Fibroblast of pulmonary artery (primary cell): ENCODE results near the gene HSD3B1.
"Not testable (repeated sequence)": the region's sequence is repeated elsewhere in the genome, so short reads cannot be mapped to it uniquely, and the experiment has no call there.

Source experiments
- DNase-seq: peaks from one replicate; pipeline ENCODE4 v3.0.0-alpha.2; 2010; ENCODE audit warnings: low read depth
- H3K4me3 ChIP-seq: replicated peaks from 2 replicates; pipeline ENCODE4 v1.5.1; 2011; ENCODE audit warnings: low read depth, mild to moderate bottlenecking, control low read depth, low read length, moderate library complexity
- TF ChIP-seq, protein P1 (sequence below): IDR thresholded peaks from 2 replicates; pipeline ENCODE4 v1.5.1; 2011; ENCODE audit warnings: mild to moderate bottlenecking, control low read depth, low read length, inconsistent platforms; ENCODE audit errors: missing control alignments

HSD3B1 gene

DNA sequence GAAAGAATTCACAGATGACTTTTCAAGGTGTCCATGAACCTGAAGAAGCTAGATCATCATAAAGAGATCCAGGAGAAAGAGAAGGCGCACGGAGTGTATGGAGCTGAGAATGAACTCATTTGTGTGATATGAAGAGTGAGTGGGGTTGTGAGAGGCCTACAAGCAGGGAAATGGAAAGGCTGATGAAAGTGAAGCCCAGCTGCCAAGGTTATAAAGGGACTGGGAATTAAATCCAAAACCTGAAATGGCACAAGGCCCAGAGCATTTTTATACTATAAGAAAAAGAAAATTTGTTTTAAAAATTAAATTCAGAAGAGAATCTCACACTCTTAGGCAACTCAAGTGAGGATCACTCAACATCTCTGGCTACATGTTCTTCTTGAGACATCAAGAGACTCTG lies 43.4 kb downstream of the HSD3B1 start:
- TF ChIP-seq, protein P1, sequence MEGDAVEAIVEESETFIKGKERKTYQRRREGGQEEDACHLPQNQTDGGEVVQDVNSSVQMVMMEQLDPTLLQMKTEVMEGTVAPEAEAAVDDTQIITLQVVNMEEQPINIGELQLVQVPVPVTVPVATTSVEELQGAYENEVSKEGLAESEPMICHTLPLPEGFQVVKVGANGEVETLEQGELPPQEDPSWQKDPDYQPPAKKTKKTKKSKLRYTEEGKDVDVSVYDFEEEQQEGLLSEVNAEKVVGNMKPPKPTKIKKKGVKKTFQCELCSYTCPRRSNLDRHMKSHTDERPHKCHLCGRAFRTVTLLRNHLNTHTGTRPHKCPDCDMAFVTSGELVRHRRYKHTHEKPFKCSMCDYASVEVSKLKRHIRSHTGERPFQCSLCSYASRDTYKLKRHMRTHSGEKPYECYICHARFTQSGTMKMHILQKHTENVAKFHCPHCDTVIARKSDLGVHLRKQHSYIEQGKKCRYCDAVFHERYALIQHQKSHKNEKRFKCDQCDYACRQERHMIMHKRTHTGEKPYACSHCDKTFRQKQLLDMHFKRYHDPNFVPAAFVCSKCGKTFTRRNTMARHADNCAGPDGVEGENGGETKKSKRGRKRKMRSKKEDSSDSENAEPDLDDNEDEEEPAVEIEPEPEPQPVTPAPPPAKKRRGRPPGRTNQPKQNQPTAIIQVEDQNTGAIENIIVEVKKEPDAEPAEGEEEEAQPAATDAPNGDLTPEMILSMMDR = no peak
- DNase-seq = no peak
- H3K4me3 ChIP-seq = no peak overlapping the region

DNA sequence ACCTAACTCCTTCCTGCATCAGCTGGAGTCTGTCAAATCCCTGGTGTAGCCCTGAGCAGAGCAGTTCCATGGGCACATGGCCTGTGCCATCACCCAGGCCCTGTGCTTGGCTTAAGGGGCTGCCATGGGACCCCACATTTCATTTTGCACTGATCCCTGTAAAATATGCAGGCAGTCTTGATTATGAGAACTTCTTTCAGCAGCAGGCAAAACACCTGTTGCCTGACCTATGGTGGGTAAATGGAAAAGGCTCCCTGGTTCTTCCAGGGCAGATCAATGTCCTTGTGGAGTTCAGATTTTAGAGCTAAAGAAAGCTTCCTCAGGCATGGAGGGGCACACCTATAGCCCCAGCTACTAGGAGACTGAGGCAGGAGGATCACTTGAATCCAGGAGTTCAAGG lies 44.2 kb downstream of the HSD3B1 start:
- no peak overlapping the region for H3K4me3 ChIP-seq
- TF ChIP-seq, protein P1 = no peak
- DNase-seq = no peak

DNA sequence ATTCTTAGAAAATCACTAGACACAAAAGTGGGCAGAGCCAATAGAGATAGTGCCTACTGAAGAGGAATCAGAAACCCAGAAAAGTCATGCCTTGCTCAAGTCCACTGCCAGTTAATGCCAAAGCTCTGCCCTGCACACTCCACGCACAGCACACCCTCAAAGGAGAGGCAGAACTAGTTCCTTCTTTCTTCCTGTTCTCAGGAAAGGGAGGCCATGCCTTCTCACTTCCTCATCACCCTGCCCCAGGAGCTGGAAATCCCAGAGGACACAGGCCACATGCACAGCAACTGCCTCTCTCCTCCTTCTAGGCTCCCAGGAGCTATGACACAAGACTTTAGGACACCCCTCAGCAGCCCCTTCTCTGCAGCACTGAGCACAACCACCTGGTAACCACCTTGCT lies 45.6 kb downstream of the HSD3B1 start:
- not testable (repeated sequence) for DNase-seq, H3K4me3 ChIP-seq

DNA sequence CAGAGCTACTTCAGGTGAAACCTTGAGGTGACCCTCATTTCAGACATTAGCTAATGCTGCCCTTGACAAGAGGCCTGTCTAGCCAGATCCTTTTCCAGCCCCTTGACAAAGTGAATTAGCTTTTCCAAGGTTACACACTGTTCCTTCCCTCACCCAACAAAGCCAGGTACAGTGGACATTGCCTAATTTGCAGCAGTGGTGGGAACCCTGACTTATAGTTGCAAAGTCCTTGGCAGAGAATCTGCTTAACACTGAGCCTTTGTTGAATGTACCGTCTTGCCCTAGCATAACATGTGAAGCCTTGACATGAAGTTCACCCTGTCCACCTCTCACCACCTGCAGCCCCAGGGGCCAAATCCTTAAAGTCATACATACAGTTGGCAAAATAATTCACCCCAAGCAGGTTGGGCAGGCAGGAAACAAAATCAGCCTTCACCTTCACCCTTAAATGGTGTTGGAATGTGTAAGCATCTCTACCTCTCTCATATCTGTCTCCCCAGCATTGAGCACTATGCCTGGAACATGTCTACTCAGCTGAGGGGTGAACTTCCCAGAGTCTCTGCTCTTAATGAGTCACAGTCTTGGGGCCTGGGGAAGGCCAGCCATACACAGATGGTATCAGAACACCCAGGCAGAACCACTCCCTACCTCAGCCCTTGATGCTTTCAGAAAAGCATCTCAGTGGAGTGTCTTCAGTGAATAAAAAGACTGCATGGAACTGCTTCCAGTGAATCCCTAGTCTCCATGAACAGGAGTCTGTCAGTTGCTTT lies 46.5 kb downstream of the HSD3B1 start:
- H3K4me3 ChIP-seq = not testable (repeated sequence)
- DNase-seq = peak; percentile 14

DNA sequence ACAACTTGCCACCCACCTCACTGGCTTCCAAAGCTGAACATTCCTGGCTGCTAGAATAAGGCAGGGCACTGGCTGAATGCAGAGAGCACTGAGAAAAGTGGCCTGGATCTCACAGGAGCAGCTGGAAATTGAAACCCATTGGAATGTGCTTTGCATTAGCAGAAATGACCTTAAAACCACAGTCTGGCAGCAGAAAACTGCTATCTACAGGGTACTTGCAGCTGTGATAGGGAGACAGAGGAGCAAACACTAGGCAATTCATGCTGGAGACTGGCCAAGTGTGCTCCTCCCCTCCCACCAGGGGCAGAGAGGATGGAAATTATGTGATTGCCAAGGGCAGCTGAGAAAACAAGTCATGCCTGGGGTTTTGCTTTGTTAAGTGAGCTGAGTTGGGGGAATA lies 47.2 kb downstream of the HSD3B1 start:
- H3K4me3 ChIP-seq = no peak overlapping the region
- TF ChIP-seq, protein P1 = no peak
- DNase-seq = peak; percentile 91

DNA sequence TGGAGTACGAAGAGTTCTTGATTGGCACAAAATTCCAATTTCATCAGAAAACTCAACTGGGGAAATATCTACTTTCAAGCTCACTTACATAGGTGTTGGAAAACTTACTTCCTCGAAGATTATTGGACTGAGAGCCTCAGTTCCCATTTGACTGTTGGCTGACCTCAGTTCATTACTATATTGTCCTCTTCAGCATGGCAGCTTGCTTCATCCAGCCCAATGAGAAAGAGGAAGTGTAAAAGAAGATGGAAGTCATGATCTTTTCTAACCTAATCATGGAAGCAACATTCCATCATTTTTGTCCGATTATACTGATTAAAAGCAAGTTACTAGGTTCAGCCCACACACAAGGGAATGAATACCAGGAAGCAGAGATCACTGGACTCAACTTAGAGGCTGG lies 49.4 kb downstream of the HSD3B1 start:
- no peak for DNase-seq
- H3K4me3 ChIP-seq = no peak overlapping the region
- TF ChIP-seq, protein P1 = no peak

DNA sequence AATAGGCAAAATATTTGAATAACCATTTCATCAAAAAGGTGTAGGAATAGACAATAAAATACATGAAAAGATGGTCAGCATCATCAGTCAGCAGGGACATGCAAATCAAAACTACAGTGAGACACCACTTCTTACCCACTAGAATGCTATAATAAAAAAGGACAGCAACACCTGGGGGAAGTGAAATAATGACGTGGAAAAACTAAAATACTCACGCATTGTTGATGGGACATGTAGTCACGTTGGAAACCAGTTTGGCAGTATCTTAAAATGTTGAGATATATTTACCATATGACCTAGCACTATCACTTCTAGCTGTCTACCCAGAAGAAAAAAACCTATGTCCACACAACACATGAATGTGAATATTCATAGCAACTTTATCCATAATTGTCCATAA lies 53.4 kb downstream of the HSD3B1 start:
- H3K4me3 ChIP-seq, DNase-seq: not testable (repeated sequence)

DNA sequence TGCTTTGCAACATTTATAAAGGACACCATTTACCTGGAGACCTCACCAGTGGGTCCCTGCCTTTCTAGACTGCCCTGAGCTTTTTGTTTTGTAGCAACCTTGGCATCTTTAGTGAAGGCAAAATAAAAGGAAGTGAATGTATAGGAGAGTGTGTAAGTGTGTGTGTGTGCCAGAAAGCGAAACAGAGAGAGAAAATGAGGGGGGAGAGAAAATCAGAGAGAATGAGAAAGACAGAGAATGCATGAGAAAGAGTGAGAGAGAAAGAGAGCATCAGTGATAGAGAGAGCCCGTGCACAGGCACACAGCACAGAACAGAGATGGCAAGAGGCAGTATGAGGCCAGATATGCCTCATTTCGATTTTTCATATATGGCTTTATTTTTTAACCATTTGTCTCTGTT lies 57.5 kb downstream of the HSD3B1 start:
- no peak overlapping the region for H3K4me3 ChIP-seq
- TF ChIP-seq, protein P1 = no peak
- no peak for DNase-seq
